Endothelial cell of umbilical vein (primary cell): ENCODE measurements around the gene RUVBL1. TPM values are rescaled to one million over a fixed set of nuclear protein-coding genes. Genes with fewer than 3 reads are reported as not detected.

Experiments
- BruUV-seq: library from RNA; stranded (reverse); fragments of 400-500 nt; replicated peaks from 2 replicates; lab custom pipeline; 2021; lab: Mats Ljungman, UMichigan
- CTCF ChIA-PET: fragments of 300-600, 350-600 bp; sonication (Branson Sonifier 250); formaldehyde crosslinking; loops from one replicate; lab custom pipeline; 2021; ENCODE audit warnings: antibody characterized with exemption, inconsistent platforms; lab: Charles Lee
- POLR2A ChIA-PET: fragments of 300-600, 350-600 bp; sonication (Branson Sonifier 250); formaldehyde crosslinking; loops from one replicate; lab custom pipeline; 2021; ENCODE audit warnings: antibody characterized with exemption, inconsistent platforms; lab: Charles Lee
- DNase-seq: peaks from one replicate; pipeline ENCODE4 v3.0.0-alpha.2; 2011; ENCODE audit warnings: low read depth, low spot score
- FAIRE-seq: peaks from 2 replicates; lab custom pipeline; 2011; peaks lifted over from hg19 to GRCh38; lab: Jason Lieb, UNC
- H2AFZ ChIP-seq: 2 replicates; pipeline ENCODE4 v1.6.0; 2012; ENCODE audit warnings: low read depth, low read length, control low read depth, inconsistent platforms
- H3K27ac ChIP-seq: 2 replicates; pipeline ENCODE4 v1.5.1; 2011; ENCODE audit warnings: low read depth, mild to moderate bottlenecking, control low read depth, low read length, moderate library complexity; ENCODE audit not compliant: insufficient read depth
- H3K27me3 ChIP-seq, 2 experiments: 2 replicates each; pipeline versions ENCODE4 v1.6.0 to v1.6.1; 2011; ENCODE audit warnings: low read length in 2 of 2, mixed read lengths in 1 of 2; ENCODE audit not compliant: control insufficient read depth in 2 of 2, insufficient read depth in 2 of 2
- H3K36me3 ChIP-seq, 2 experiments: 2 replicates in 1 of 2; 3 replicates in 1 of 2; pipeline ENCODE4 v1.5.1; 2011; ENCODE audit warnings: low read length in 2 of 2, mild to moderate bottlenecking in 1 of 2, moderate library complexity in 1 of 2; ENCODE audit not compliant: control insufficient read depth in 2 of 2, insufficient read depth in 2 of 2; ENCODE audit errors: extremely low read depth in 1 of 2
- H3K4me1 ChIP-seq: 3 replicates; pipeline ENCODE4 v1.5.1; 2011; ENCODE audit warnings: mild to moderate bottlenecking, low read length; ENCODE audit not compliant: control insufficient read depth, insufficient read depth; ENCODE audit errors: extremely low read depth
- H3K4me2 ChIP-seq: 2 replicates; pipeline ENCODE4 v1.6.1; 2011; ENCODE audit warnings: low read length, control low read depth, mixed read lengths; ENCODE audit not compliant: insufficient read depth
- H3K4me3 ChIP-seq, 3 experiments: fragments of 200-600 bp in 1 of 3; sonication (generic), shearing (Covaris generic) in 1 of 3; replicated peaks in 1 of 3; 2 replicates each; pipeline ENCODE4 v1.5.1; 2011 to 2016; ENCODE audit warnings: control low read depth in 3 of 3, low read length in 3 of 3, mild to moderate bottlenecking in 2 of 3, inconsistent platforms in 1 of 3, low read depth in 1 of 3, moderate library complexity in 1 of 3; ENCODE audit not compliant: insufficient read depth in 1 of 3
- H3K79me2 ChIP-seq: 2 replicates; pipeline ENCODE4 v1.6.0; 2012; ENCODE audit warnings: low read length, inconsistent platforms; ENCODE audit not compliant: control insufficient read depth, insufficient read depth
- H3K9ac ChIP-seq: replicated peaks from 2 replicates; pipeline ENCODE3; 2011; ENCODE audit warnings: low read length, control low read depth; ENCODE audit not compliant: insufficient read depth; ENCODE audit errors: extremely low read depth
- H3K9me1 ChIP-seq: replicated peaks from 3 replicates; pipeline ENCODE4 v1.6.0; 2011; ENCODE audit warnings: mild to moderate bottlenecking, low read length; ENCODE audit not compliant: control insufficient read depth, insufficient read depth; ENCODE audit errors: extremely low read depth
- H3K9me3 ChIP-seq: replicated peaks from 2 replicates; pipeline ENCODE4 v1.5.1; 2012; ENCODE audit warnings: low read length, inconsistent platforms; ENCODE audit not compliant: control insufficient read depth, insufficient read depth
- H4K20me1 ChIP-seq: replicated peaks from 2 replicates; pipeline ENCODE3; 2011; ENCODE audit warnings: mild to moderate bottlenecking, low read length; ENCODE audit not compliant: control insufficient read depth, insufficient read depth; ENCODE audit errors: extremely low read depth
- CTCF ChIP-seq, 2 donors: IDR thresholded peaks; 1 replicate in 1 of 2; 2 replicates in 1 of 2; pipeline ENCODE4 v1.5.1; 2011; ENCODE audit warnings: low read length in 2 of 2, mild to moderate bottlenecking in 2 of 2, moderate library complexity in 2 of 2, control low read depth in 1 of 2, inconsistent platforms in 1 of 2, low read depth in 1 of 2; ENCODE audit not compliant: insufficient read depth in 1 of 2; ENCODE audit errors: extremely low read depth in 1 of 2
- EZH2 ChIP-seq: IDR thresholded peaks from 2 replicates; pipeline ENCODE4 v1.6.1; 2012; ENCODE audit warnings: borderline replicate concordance, low read depth, mild to moderate bottlenecking, moderate library complexity, low read length, inconsistent platforms; ENCODE audit not compliant: severe bottlenecking
- FOS ChIP-seq: IDR thresholded peaks from 2 replicates; pipeline ENCODE4 v1.6.1; 2011; ENCODE audit warnings: mild to moderate bottlenecking, low read length, moderate library complexity, borderline replicate concordance; ENCODE audit not compliant: insufficient read depth
- GATA2 ChIP-seq: IDR thresholded peaks from 2 replicates; pipeline ENCODE4 v1.7.0; 2011; ENCODE audit warnings: low read depth, mild to moderate bottlenecking, moderate library complexity, mixed read lengths, low read length; ENCODE audit not compliant: insufficient read length, insufficient read depth
- JUN ChIP-seq: IDR thresholded peaks from 2 replicates; pipeline ENCODE4 v1.6.1; 2011; ENCODE audit warnings: borderline replicate concordance, low read depth; ENCODE audit not compliant: insufficient read length, insufficient read depth
- MAX ChIP-seq: IDR thresholded peaks from 2 replicates; pipeline ENCODE4 v1.6.1; 2011; ENCODE audit not compliant: insufficient read depth, insufficient read length
- MYC ChIP-seq: IDR thresholded peaks from one replicate; pipeline ENCODE4 v1.6.1; 2011; ENCODE audit warnings: mild to moderate bottlenecking, low read depth, low read length
- POLR2A ChIP-seq: IDR thresholded peaks from 2 replicates; pipeline ENCODE4 v1.6.1; 2012; ENCODE audit warnings: low read depth, mild to moderate bottlenecking, control low read depth, low read length
- POLR2AphosphoS5 ChIP-seq: IDR thresholded peaks from 2 replicates; pipeline ENCODE4 v1.6.1; 2012; ENCODE audit warnings: low read depth, mild to moderate bottlenecking, control low read depth, low read length, moderate library complexity; ENCODE audit not compliant: insufficient read depth
- dilution Hi-C: fragments of 300-500 bp; cut with MboI; formaldehyde crosslinking; loops from one replicate; pipeline ENCODE4 v1.15.0; 2019; ENCODE audit warnings: low sequenced_read_pairs; ENCODE audit not compliant: extremely low pct_ligation_motif_present
- intact Hi-C: fragments of 100-400 bp; cut with micrococcal nuclease; formaldehyde crosslinking; loops from one replicate; pipeline ENCODE4 v1.10.0; 2022
- polyA plus RNA-seq, 4 experiments: library from polyadenylated mRNA; depleted of rRNA in 3 of 4; stranded (reverse) in 3 of 4; unstranded in 1 of 4; fragments of >200 nt; gene quantifications; 2 replicates each; pipeline versions ENCODE4 v1.2.1 to v1.2.3, GENCODE V29; 2011 to 2012; ENCODE audit warnings: missing spikeins in 1 of 4
- total RNA-seq: library from RNA; stranded (reverse); gene quantifications from 2 replicates; pipeline ENCODE4 v1.2.3, GENCODE V29; 2021

RUVBL1 gene
- total and polyA plus RNA-seq, 2 donors (not counting 3 experiments of a cell fraction or from before 2014, with no cell fraction given), result 52.5 to 58.5 TPM

- no peak for TF ChIP-seq MYC
- TF ChIP-seq GATA2, result no peak
- TF ChIP-seq JUN, result no peak
- no peak for TF ChIP-seq FOS
- TF ChIP-seq CTCF (IDR thresholded peaks at IDR 0.05; ENCODE audit: extremely low read depth in 1 of 2, insufficient read depth in 1 of 2, low read depth in 1 of 2, low read length in 2 of 2), result no peak
- TF ChIP-seq EZH2, result no peak
- TF ChIP-seq MAX, result no peak
- no peak for TF ChIP-seq POLR2A
- TF ChIP-seq POLR2AphosphoS5, result no peak
- Histone ChIP-seq H3K9ac (no peak overlapping the region), H3K9me3 (no peaks in the 10 kb centered on the region), H3K4me3 (no peak overlapping the region), H3K79me2 (no peaks in the 10 kb centered on the region), H3K4me2 (no peak overlapping the region), H3K4me1 (peaks cover 6% of the 10 kb centered on the region), H4K20me1 (no peaks in the 10 kb centered on the region), H2AFZ (no peak overlapping the region), H3K9me1 (no peaks in the 10 kb centered on the region), H3K27me3 (no peaks in the 10 kb centered on the region), H3K36me3 (peaks cover 0 to 25% of the 10 kb centered on the region in 2 experiments), H3K27ac (peak overlapping the region; percentile 24)
- peak; percentile 75 for FAIRE-seq
- POLR2A ChIA-PET, result interaction anchor here (0.6 kb wide), 1 partner anchor 1038 kb away, joined by 3 read pairs; no protein-coding TSS in a partner anchor
- intact Hi-C loops (no loop called here), dilution Hi-C loops (no loop called here)
- peak; percentile 52 for DNase-seq
- CTCF ChIA-PET, result interaction anchor here (0.7 to 8.6 kb wide), 7 partner anchors 9 to 33 kb away, joined by 3 to 273 read pairs (median 4); partner anchors contain the start of gene RUVBL1
- no TSS peak for BruUV-seq
Observed at GRCh38 chr3:128100161-128100560, 23.5 kb downstream of the RUVBL1 start.
